ENCODE measurements around the gene CD164. TPM values are rescaled to one million over a fixed set of nuclear protein-coding genes. Genes with fewer than 3 reads are reported as not detected.
A peak's percentile ranks its signal among the peaks of the same experiment; 100 is the strongest.

CD164 gene
- total RNA-seq (327 TPM), polyA plus RNA-seq (221 TPM)

- H3K36me3 ChIP-seq (ENCODE audit: insufficient read depth): peaks cover 2% of the 10 kb centered on the region
- DNase-seq (ENCODE audit: extremely low spot score): no peak
- under 1% methylated on average over 93 of the region's 93 CpGs for WGBS
- peak within 1 kb of the TSS; percentile 63 for H3K4me3 ChIP-seq (ENCODE audit: low read depth, low read length)
- H3K4me1 ChIP-seq (ENCODE audit: insufficient read depth): no peaks in the 10 kb centered on the region
- peak within 1 kb of the TSS; percentile 98 for H3K27ac ChIP-seq (ENCODE audit: low read depth)
Measured at GRCh38 chr6:109381747-109382575, at the start of gene CD164. Gene CD164, minus strand, starts transcription at chr6:109382467. Its CDS starts 89 bp downstream, at chr6:109382378.

DNA sequence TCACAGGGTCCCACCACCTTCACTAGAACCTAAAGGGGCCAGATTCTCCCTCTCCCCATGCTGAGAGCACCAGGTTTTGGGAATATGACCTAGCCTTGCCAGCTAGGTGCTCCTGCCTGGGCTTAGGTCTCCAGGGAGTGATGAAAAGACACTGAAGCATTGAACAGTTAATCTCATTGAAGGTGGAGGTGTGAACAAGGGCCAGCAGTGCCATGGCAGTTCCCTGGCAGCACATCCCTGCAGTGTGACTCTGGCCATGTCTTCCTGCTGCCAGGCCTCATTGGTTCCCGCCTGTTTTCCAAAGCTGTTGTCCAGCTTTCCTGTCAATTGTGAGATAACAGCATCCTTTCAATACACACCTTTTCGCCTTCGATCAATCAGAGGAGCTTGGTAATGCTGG, 47.2 kb upstream of the CD164 start:
- 97% methylated on average over 3 of the region's 3 CpGs for WGBS
- H3K4me1 ChIP-seq (ENCODE audit: insufficient read depth): no peaks in the 10 kb centered on the region
- H3K27ac ChIP-seq (ENCODE audit: low read depth): no peak overlapping the region
- H3K36me3 ChIP-seq (ENCODE audit: insufficient read depth): no peaks in the 10 kb centered on the region
- no peak overlapping the region for H3K4me3 ChIP-seq (ENCODE audit: low read depth, low read length)
- no peak for DNase-seq (ENCODE audit: extremely low spot score)

- DNase-seq (ENCODE audit: extremely low spot score): peak; percentile 35
- Histone ChIP-seq H3K27ac (ENCODE audit: low read depth) (no peak overlapping the region), H3K4me3 (ENCODE audit: low read depth, low read length) (no peak overlapping the region), H3K4me1 (ENCODE audit: insufficient read depth) (no peaks in the 10 kb centered on the region), H3K36me3 (ENCODE audit: insufficient read depth) (no peaks in the 10 kb centered on the region)
- WGBS: 22% methylated on average over 7 of the region's 7 CpGs
Measured at GRCh38 chr6:109428889-109429477, 46.7 kb upstream of the CD164 start.

DNA sequence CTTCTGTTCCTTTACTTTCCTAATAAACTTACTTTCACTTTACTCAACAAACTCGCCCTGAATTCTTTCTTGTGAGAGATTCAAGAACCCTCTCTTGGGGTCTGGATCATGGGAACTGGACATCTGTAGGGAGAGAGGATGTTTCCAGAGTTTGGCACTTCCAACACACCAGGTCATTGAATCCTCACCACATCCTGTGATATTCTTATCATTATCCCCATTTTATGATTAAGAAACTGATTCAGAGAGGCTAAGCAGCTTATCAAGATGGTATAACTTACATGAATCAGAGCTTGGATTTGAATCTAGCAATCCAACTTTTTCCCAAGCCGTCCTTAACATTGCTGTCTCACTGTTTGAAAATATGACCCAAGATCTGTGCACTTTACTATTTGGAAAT, 42.7 kb upstream of the CD164 start:
- H3K36me3 ChIP-seq (ENCODE audit: insufficient read depth): no peaks in the 10 kb centered on the region
- WGBS: 84% methylated on average over 2 of the region's 2 CpGs
- no peaks in the 10 kb centered on the region for H3K4me1 ChIP-seq (ENCODE audit: insufficient read depth)
- H3K4me3 ChIP-seq (ENCODE audit: low read depth, low read length): no peak overlapping the region
- no peak overlapping the region for H3K27ac ChIP-seq (ENCODE audit: low read depth)
- DNase-seq (ENCODE audit: extremely low spot score): no peak

DNA sequence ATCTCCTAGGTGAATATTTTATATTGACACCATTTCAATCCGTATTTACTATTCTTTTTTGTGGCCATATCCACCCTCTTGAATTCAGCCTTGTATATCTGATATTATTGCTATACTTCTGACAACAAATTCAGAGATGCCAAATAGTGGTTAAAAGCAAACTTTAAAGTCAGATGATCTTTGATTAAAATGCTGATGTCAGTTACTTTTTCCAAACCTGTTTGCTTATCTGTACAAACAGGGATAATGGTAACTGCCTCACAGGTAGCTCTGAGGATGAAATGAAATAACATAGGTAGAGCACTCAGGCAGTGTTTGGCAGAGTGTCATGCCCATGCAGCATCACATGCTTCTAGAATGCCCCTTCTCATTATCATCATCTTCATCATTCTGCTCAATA, 38.9 kb upstream of the CD164 start:
- 87% methylated on average over 1 of the region's 1 CpG for WGBS
- Histone ChIP-seq H3K4me3 (ENCODE audit: low read depth, low read length) (no peak overlapping the region), H3K4me1 (ENCODE audit: insufficient read depth) (no peaks in the 10 kb centered on the region), H3K36me3 (ENCODE audit: insufficient read depth) (no peaks in the 10 kb centered on the region), H3K27ac (ENCODE audit: low read depth) (no peak overlapping the region)
- no peak for DNase-seq (ENCODE audit: extremely low spot score)

DNA sequence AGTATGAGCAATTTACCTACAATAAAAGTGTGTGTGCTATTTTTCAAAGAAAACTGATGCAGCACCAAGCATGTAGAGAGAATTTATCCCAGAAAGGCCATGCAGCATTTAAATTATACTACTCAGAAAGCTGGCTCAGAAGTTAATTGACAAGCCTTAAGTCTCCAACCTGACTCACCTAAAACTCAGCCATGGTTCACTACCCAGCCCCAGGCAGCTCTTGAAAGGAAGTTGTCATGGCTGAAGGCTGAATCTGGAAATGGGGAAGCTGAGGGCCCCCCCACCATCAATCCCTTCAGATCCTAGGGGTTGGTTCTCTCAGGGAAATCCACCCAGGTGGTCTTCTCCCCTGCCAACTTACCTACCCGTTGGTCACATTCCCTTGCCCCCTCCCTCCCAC, 38.5 kb upstream of the CD164 start:
- Histone ChIP-seq H3K4me1 (ENCODE audit: insufficient read depth) (no peaks in the 10 kb centered on the region), H3K27ac (ENCODE audit: low read depth) (no peak overlapping the region), H3K4me3 (ENCODE audit: low read depth, low read length) (no peak overlapping the region), H3K36me3 (ENCODE audit: insufficient read depth) (no peaks in the 10 kb centered on the region)
- DNase-seq (ENCODE audit: extremely low spot score): no peak
- 43% methylated on average over 1 of the region's 1 CpG for WGBS

DNA sequence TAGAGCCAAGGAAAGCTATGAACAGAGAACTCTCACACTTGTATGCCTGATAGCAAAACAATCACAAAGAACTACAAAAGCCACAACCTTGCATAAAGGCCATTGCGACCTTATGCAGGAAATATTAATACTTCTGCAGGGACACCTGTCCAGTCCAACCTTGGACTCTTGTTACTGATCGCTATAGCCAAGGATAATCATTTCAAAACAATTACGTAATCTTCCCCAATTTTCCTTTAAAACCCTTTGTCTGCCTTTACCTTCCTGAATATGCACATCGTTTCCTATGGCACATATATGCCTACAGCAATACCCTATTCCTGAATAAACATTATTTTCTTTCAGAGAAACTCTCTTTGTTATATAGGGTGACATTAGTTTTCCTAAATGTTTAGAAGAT, 35.4 kb upstream of the CD164 start:
- 92% methylated on average over 4 of the region's 4 CpGs for WGBS
- H3K4me3 ChIP-seq (ENCODE audit: low read depth, low read length): no peak overlapping the region
- H3K4me1 ChIP-seq (ENCODE audit: insufficient read depth): no peaks in the 10 kb centered on the region
- H3K27ac ChIP-seq (ENCODE audit: low read depth): no peak overlapping the region
- no peak for DNase-seq (ENCODE audit: extremely low spot score)
- H3K36me3 ChIP-seq (ENCODE audit: insufficient read depth): no peaks in the 10 kb centered on the region

DNA sequence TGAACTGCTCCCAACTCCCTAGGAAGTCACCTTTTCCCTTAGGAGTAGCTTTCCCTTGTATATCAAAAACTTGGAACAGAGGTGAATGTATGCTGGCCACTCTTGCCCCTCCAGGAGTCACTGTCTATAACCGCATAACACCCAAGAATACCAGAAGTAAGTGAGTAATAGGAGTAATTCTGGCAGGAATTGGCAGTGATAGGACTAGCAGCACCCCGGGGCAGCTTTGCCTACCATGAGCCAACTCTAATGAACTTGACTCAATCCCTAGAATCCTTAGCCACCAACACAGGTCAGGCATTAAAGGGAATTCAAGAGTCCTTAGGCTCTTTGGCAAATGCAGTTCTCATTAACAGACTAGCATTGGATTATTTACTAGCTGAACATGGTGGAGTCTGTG, 28.8 kb upstream of the CD164 start:
- Histone ChIP-seq H3K27ac (ENCODE audit: low read depth) (no peak overlapping the region), H3K36me3 (ENCODE audit: insufficient read depth) (no peaks in the 10 kb centered on the region), H3K4me1 (ENCODE audit: insufficient read depth) (no peaks in the 10 kb centered on the region), H3K4me3 (ENCODE audit: low read depth, low read length) (no peak overlapping the region)
- 97% methylated on average over 2 of the region's 2 CpGs for WGBS
- DNase-seq (ENCODE audit: extremely low spot score): no peak

DNA sequence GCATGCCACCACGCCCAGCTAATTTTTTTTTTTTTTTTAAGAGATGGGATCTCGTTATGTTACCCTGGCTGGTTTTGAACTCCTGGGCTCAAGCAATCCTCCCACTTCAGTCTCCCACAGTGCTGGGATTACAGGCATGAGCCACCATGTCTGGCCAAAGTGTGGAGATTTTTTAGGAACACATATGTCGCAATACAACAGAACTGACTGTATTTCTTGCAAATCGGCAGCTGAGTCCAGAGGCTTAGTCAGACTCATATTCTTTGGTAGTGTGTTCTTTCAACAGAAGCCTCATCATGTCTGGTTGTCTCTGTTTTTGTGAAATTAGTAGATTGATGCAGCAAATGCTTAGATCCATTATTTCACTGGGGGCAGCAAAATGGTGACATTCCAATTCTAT, 23.9 kb upstream of the CD164 start:
- no peak for DNase-seq (ENCODE audit: extremely low spot score)
- Histone ChIP-seq H3K4me1 (ENCODE audit: insufficient read depth) (no peaks in the 10 kb centered on the region), H3K27ac (ENCODE audit: low read depth) (no peak overlapping the region), H3K4me3 (ENCODE audit: low read depth, low read length) (no peak overlapping the region), H3K36me3 (ENCODE audit: insufficient read depth) (no peaks in the 10 kb centered on the region)
- 86% methylated on average over 4 of the region's 4 CpGs for WGBS

DNA sequence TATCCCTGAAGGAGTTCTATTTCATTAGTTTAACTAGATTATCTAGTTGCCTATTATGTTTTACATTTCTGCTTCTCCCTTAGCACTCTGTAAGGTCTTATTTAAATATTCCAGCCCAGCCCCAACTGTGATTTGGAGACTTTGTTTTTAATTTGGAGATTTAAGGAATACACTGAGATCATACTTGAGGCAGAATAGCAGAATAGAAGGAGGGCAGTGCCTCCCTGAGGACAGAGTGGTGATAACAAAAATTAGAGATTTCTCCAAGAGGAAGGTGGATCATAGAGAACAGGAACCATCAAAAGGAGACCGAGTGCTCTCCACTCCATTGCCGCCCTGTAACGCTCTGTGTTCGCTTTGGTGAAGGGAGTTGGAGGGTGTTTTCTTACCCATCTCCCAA, 14.8 kb upstream of the CD164 start:
- no peak for DNase-seq (ENCODE audit: extremely low spot score)
- Histone ChIP-seq H3K36me3 (ENCODE audit: insufficient read depth) (peaks cover 2% of the 10 kb centered on the region), H3K27ac (ENCODE audit: low read depth) (no peak overlapping the region), H3K4me1 (ENCODE audit: insufficient read depth) (no peaks in the 10 kb centered on the region), H3K4me3 (ENCODE audit: low read depth, low read length) (no peak overlapping the region)
- 75% methylated on average over 4 of the region's 4 CpGs for WGBS

DNA sequence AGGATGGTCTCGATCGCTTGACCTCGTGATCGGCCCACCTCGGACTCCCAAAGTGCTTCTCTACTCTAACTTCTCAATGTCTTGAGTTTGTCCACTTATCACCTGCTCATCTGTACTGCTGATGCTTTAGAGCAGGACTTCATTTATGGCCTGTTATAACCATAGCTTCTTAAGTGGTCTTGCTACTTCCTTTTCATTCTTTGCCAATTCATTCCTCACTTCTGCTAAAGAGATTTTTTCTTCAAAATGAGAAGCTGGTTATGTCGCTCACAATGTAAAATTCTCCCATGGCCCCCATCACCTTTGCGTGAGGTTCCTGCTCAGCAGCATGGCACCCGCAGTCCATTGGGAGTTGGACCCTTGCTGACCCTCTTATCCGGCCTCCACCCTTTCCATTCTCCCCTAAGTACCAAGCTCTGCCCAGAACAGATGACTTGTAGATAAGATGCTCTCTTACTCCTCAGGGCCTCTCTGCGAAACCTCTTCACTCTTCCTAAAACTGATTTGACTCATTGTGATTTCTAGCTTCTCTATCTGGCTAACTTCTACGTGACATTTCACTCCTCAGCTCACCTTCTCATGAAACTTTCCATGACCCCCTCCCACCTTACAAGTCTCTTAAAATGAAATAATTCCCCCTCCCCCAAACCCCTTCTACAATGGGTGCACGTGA, 13.9 kb upstream of the CD164 start:
- 94% methylated on average over 12 of the region's 12 CpGs for WGBS
- H3K27ac ChIP-seq (ENCODE audit: low read depth): no peak overlapping the region
- H3K36me3 ChIP-seq (ENCODE audit: insufficient read depth): peaks cover 2% of the 10 kb centered on the region
- H3K4me1 ChIP-seq (ENCODE audit: insufficient read depth): no peaks in the 10 kb centered on the region
- no peak overlapping the region for H3K4me3 ChIP-seq (ENCODE audit: low read depth, low read length)
- no peak for DNase-seq (ENCODE audit: extremely low spot score)

DNA sequence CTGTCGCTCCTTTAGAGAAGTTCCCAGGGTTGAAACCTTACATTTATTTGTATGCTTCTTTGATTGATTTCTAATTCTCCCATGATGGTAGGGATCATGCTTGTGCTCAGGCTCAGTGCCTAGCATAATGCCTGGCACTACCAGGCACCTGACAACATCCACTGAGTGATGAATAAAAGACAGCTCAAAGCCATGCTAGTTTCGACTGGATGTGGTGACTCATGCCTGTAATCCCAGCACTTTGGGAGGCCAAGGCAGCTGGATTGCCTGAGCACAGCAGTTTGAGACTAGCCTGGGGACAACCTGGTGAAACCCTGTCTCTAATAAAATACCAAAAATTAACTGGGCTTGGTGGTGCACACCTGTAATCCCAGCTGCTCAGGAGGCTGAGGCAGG, 11.6 kb upstream of the CD164 start:
- WGBS: 76% methylated on average over 2 of the region's 2 CpGs

DNA sequence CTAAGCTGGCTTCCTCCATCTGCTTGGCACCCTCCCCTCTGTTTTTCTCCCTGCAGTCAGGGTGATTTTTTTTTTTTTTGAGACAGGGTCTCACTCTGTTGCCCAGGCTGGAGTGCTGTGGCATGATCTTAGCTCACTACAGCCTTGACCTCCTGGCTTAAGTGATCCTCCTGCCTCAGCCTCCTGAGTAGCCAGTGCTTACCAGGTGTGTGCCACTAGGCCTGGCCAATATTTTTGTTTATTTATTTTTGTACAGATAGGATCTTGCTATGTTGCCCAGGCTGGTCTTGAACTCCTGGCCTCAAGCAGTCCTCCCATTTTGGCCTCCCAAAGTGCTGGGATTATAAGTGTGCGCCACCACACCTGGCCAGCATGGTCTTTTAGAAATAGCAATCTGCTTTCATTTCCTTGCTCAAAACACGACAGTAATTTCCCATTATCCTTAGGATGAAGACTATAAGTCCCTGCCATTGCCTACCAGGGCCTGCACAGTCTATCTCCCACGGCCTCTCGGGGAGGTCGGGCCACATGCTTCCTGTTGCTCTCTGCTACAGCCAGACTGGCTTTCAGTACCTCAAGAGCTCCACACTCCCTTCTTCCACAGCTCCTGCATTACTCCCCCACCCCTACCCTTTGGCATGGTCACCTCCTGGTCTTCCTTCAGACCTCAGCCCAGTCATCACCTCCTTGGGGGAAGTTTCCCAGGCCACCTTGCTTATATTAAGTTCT, 11.1 kb upstream of the CD164 start:
- no peak overlapping the region for H3K27ac ChIP-seq (ENCODE audit: low read depth)
- H3K4me3 ChIP-seq (ENCODE audit: low read depth, low read length): no peak overlapping the region
- H3K36me3 ChIP-seq (ENCODE audit: insufficient read depth): no peaks in the 10 kb centered on the region
- no peaks in the 10 kb centered on the region for H3K4me1 ChIP-seq (ENCODE audit: insufficient read depth)
- DNase-seq (ENCODE audit: extremely low spot score): no peak
- WGBS: 88% methylated on average over 5 of the region's 5 CpGs

More for the DNA sequence above, 11.6 kb upstream of the CD164 start:
- H3K27ac ChIP-seq (ENCODE audit: low read depth): no peak overlapping the region
- H3K36me3 ChIP-seq (ENCODE audit: insufficient read depth): no peaks in the 10 kb centered on the region
- no peak overlapping the region for H3K4me3 ChIP-seq (ENCODE audit: low read depth, low read length)
- no peak for DNase-seq (ENCODE audit: extremely low spot score)
- no peaks in the 10 kb centered on the region for H3K4me1 ChIP-seq (ENCODE audit: insufficient read depth)
